Measurements from ENCODE around the gene CATSPERE. TPM values are rescaled to one million over a fixed set of nuclear protein-coding genes. Genes with fewer than 3 reads are reported as not detected.

Gene CATSPERE
- total RNA-seq, 1 donor from 2014 or later = 1.1 TPM

- ATAC-seq = peak; percentile 57
- no peak overlapping the region for H3K4me3 ChIP-seq
- no peaks in the 10 kb centered on the region for H3K4me1 ChIP-seq
- no peaks in the 10 kb centered on the region for H3K36me3 ChIP-seq
- intact Hi-C loops (cut with DNase I) = loop anchor here (2.0 kb wide), 1 partner anchor 193 kb away; no protein-coding TSS in a partner anchor
- H3K27ac ChIP-seq = no peak overlapping the region
- H3K27me3 ChIP-seq = no peaks in the 10 kb centered on the region
- TF ChIP-seq, protein P1, sequence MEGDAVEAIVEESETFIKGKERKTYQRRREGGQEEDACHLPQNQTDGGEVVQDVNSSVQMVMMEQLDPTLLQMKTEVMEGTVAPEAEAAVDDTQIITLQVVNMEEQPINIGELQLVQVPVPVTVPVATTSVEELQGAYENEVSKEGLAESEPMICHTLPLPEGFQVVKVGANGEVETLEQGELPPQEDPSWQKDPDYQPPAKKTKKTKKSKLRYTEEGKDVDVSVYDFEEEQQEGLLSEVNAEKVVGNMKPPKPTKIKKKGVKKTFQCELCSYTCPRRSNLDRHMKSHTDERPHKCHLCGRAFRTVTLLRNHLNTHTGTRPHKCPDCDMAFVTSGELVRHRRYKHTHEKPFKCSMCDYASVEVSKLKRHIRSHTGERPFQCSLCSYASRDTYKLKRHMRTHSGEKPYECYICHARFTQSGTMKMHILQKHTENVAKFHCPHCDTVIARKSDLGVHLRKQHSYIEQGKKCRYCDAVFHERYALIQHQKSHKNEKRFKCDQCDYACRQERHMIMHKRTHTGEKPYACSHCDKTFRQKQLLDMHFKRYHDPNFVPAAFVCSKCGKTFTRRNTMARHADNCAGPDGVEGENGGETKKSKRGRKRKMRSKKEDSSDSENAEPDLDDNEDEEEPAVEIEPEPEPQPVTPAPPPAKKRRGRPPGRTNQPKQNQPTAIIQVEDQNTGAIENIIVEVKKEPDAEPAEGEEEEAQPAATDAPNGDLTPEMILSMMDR (IDR thresholded peaks at IDR 0.05) = peak; percentile 90
- DNase-seq = no peak
- H3K9me3 ChIP-seq = no peaks in the 10 kb centered on the region
Measured at GRCh38 chr1:244603498-244603897, 142.4 kb downstream of the CATSPERE start.

DNA sequence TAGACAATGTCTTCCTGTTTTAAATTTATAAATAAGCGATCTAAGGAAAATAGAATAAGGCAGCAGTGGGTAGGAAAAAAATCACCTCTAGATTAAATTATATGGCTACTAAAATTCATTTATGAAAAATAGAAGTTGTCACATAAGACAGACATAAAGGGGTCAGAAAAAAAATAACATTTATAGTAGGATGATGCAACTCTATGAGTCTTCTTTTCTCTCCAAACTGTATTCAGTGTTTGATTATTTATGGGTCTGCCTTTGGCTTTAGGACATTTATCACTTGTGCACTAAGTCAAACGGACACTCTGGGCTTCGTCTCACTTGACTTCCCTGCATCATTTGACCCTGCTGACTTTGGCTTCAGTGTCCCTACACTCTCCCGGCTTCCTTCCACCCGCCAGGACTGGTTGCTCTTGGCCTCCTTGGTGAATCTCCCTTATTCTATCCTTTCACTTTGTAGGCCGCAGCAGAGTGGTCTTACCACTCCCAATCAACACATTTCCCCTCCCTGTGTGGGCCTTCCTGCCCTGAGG lies 144.8 kb downstream of the CATSPERE start:
- H3K4me1 ChIP-seq = no peaks in the 10 kb centered on the region
- DNase-seq = no peak
- H3K27ac ChIP-seq = no peak overlapping the region
- no peaks in the 10 kb centered on the region for H3K9me3 ChIP-seq
- H3K36me3 ChIP-seq = no peaks in the 10 kb centered on the region
- TF ChIP-seq, protein P1 (IDR thresholded peaks at IDR 0.05) = no peak
- no peak for ATAC-seq
- intact Hi-C loops (cut with DNase I) = no loop called here
- no peak overlapping the region for H3K4me3 ChIP-seq
- no peaks in the 10 kb centered on the region for H3K27me3 ChIP-seq

- intact Hi-C loops (cut with DNase I) = no loop called here
- Histone ChIP-seq H3K4me3 (no peak overlapping the region), H3K27ac (peak overlapping the region; percentile 75), H3K9me3 (no peaks in the 10 kb centered on the region), H3K4me1 (peaks cover 4% of the 10 kb centered on the region), H3K27me3 (no peaks in the 10 kb centered on the region), H3K36me3 (no peaks in the 10 kb centered on the region)
- TF ChIP-seq, protein P1 (IDR thresholded peaks at IDR 0.05) = no peak
- ATAC-seq (peak; percentile 91), DNase-seq (peak; percentile 78)
Measured at GRCh38 chr1:244614113-244614836, 153.2 kb downstream of the CATSPERE start.

DNA sequence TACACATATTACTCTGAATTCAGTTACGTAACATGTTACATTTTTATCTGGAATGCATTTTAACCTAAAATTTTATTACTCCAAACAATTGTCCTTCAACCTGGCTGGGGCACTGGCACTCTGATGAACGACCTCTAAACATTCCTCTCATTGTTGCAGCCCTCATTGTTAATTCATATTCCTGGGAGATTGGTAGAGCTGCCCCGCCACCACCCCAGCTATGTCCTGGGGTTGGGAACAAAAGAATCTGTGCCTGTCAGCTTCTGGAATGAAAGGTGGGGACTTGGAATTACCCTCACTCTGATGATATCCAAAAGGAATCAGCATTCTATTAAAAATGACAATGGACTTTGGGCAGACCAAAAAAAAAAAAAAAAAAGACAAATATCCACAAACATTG lies 153.8 kb downstream of the CATSPERE start:
- Histone ChIP-seq H3K4me1 (peaks cover 4% of the 10 kb centered on the region), H3K36me3 (no peaks in the 10 kb centered on the region), H3K9me3 (no peaks in the 10 kb centered on the region), H3K27ac (peak overlapping the region; percentile 75), H3K27me3 (no peaks in the 10 kb centered on the region), H3K4me3 (no peak overlapping the region)
- TF ChIP-seq, protein P1 (IDR thresholded peaks at IDR 0.05) = no peak
- intact Hi-C loops (cut with DNase I) = no loop called here
- DNase-seq (no peak), ATAC-seq (no peak)

DNA sequence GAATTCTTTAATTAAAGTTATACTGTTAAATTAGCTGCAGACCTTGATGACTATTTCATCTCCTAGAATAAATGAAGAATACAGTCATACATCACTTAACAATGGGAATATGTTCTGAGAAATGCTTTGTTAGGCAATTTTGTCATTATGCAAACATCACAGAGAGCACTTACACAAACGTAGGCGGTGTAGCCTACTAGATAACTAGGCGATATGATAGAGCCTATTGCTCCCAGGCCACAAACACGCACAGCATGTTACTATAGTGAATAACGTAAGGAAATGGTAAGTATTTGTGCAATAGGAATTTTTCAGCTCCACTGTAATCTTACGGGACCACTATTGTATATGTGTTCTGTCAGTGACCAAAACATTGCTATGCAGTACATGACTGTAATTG lies 154.2 kb downstream of the CATSPERE start:
- DNase-seq (no peak), ATAC-seq (peak; percentile 61)
- no peaks in the 10 kb centered on the region for H3K36me3 ChIP-seq
- no peaks in the 10 kb centered on the region for H3K27me3 ChIP-seq
- H3K9me3 ChIP-seq = no peaks in the 10 kb centered on the region
- H3K27ac ChIP-seq = no peak overlapping the region
- intact Hi-C loops (cut with DNase I) = no loop called here
- peaks cover 6% of the 10 kb centered on the region for H3K4me1 ChIP-seq
- no peak overlapping the region for H3K4me3 ChIP-seq
- TF ChIP-seq, protein P1 (IDR thresholded peaks at IDR 0.05) = no peak
